ENCODE measurements around the gene NEU3.

GRCh38 chr11:75028321-75028720 is 39.6 kb downstream of the NEU3 start:
- TF ChIP-seq, protein P1, sequence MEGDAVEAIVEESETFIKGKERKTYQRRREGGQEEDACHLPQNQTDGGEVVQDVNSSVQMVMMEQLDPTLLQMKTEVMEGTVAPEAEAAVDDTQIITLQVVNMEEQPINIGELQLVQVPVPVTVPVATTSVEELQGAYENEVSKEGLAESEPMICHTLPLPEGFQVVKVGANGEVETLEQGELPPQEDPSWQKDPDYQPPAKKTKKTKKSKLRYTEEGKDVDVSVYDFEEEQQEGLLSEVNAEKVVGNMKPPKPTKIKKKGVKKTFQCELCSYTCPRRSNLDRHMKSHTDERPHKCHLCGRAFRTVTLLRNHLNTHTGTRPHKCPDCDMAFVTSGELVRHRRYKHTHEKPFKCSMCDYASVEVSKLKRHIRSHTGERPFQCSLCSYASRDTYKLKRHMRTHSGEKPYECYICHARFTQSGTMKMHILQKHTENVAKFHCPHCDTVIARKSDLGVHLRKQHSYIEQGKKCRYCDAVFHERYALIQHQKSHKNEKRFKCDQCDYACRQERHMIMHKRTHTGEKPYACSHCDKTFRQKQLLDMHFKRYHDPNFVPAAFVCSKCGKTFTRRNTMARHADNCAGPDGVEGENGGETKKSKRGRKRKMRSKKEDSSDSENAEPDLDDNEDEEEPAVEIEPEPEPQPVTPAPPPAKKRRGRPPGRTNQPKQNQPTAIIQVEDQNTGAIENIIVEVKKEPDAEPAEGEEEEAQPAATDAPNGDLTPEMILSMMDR (conservative IDR thresholded peaks at IDR 0.05; ENCODE audit: low read depth, low read length), result no peak
- TF ChIP-seq POLR2A (IDR thresholded peaks at IDR 0.05; ENCODE audit: low read depth, low read length), result no peak
- no peak for TF ChIP-seq MAZ (IDR thresholded peaks at IDR 0.05; ENCODE audit: borderline replicate concordance, low read depth, low read length)
- TF ChIP-seq RAD21 (IDR thresholded peaks at IDR 0.05; ENCODE audit: low read length), result no peak
- no peak for TF ChIP-seq BHLHE40 (IDR thresholded peaks at IDR 0.05; ENCODE audit: low read depth, low read length)
